Measurements from ENCODE around the gene DUSP3. TPM values are rescaled to one million over a fixed set of nuclear protein-coding genes. Genes with fewer than 3 reads are reported as not detected.

The DUSP3 gene
- total RNA-seq, 2 experiments from 2014 or later: 19.6 to 20.3 TPM

- CTCF ChIA-PET: interaction anchor here (0.7 to 2.4 kb wide), 4 partner anchors 10 to 1920 kb away, joined by 3 to 7 read pairs (median 4); no protein-coding TSS in a partner anchor
Observed at GRCh38 chr17:43772877-43773648, 5.7 kb downstream of the DUSP3 start.

GRCh38 chr17:43771463-43771862 lies 7.3 kb downstream of the DUSP3 start:
- CTCF ChIA-PET: interaction anchor here (0.7 kb wide), 1 partner anchor 75 kb away, joined by 3 read pairs; no protein-coding TSS in a partner anchor
- POLR2A ChIA-PET: no interaction called here

More at GRCh38 chr17:43772877-43773648, 5.7 kb downstream of the DUSP3 start:
- POLR2A ChIA-PET: no interaction called here

GRCh38 chr17:43770957-43771356 lies 7.8 kb downstream of the DUSP3 start:
- POLR2A ChIA-PET: no interaction called here
- CTCF ChIA-PET: no interaction called here

- ChIA-PET POLR2A (no interaction called here), CTCF (no interaction called here)
Observed at GRCh38 chr17:43769859-43770258, 8.9 kb downstream of the DUSP3 start.

- ChIA-PET POLR2A (no interaction called here), CTCF (no interaction called here)
Observed at GRCh38 chr17:43769426-43769825, 9.4 kb downstream of the DUSP3 start.

GRCh38 chr17:43768943-43769342 lies 9.8 kb downstream of the DUSP3 start:
- POLR2A ChIA-PET: no interaction called here

GRCh38 chr17:43768382-43768781 lies 10.4 kb downstream of the DUSP3 start:
- CTCF ChIA-PET: interaction anchor here (1.5 to 3.7 kb wide), 2 partner anchors 75 to 79 kb away, joined by 4 to 25 read pairs; no protein-coding TSS in a partner anchor

More at GRCh38 chr17:43768943-43769342, 9.8 kb downstream of the DUSP3 start:
- CTCF ChIA-PET: no interaction called here

GRCh38 chr17:43767713-43768059 lies 11.1 kb downstream of the DUSP3 start:
- ChIA-PET POLR2A (no interaction called here), CTCF (interaction anchor here (0.6 to 3.7 kb wide), 7 partner anchors 10 to 198 kb away, joined by 3 to 25 read pairs (median 4); partner anchors contain the start of gene DUSP3)

More at GRCh38 chr17:43768382-43768781, 10.4 kb downstream of the DUSP3 start:
- POLR2A ChIA-PET: no interaction called here

- ChIA-PET CTCF (interaction anchor here (0.6 to 3.7 kb wide), 10 partner anchors 8 to 197 kb away, joined by 3 to 25 read pairs (median 4); partner anchors contain the start of gene DUSP3), POLR2A (no interaction called here)
Observed at GRCh38 chr17:43767053-43767712, 11.6 kb downstream of the DUSP3 start.

GRCh38 chr17:43766413-43767052 lies 12.2 kb downstream of the DUSP3 start:
- POLR2A ChIA-PET: interaction anchor here (0.6 kb wide), 1 partner anchor 241 kb away, joined by 3 read pairs; no protein-coding TSS in a partner anchor
- CTCF ChIA-PET: interaction anchor here (0.7 to 3.7 kb wide), 18 partner anchors 8 to 743 kb away, joined by 3 to 25 read pairs (median 4); partner anchors contain the start of genes CD300LG, CFAP97D1 and DUSP3

GRCh38 chr17:43760254-43760852 lies 18.4 kb downstream of the DUSP3 start:
- POLR2A ChIA-PET: interaction anchor here (0.6 kb wide), 1 partner anchor 19 kb away, joined by 4 read pairs; no protein-coding TSS in a partner anchor
- CTCF ChIA-PET: interaction anchor here (0.6 to 13.2 kb wide), 19 partner anchors 10 to 1756 kb away, joined by 3 to 187 read pairs (median 4); partner anchors contain the start of gene DUSP3

- ChIA-PET CTCF (interaction anchor here (1.1 to 13.2 kb wide), 13 partner anchors 9 to 188 kb away, joined by 3 to 187 read pairs (median 4); no protein-coding TSS in a partner anchor), POLR2A (no interaction called here)
Observed at GRCh38 chr17:43759836-43760235, 18.9 kb downstream of the DUSP3 start.

- ChIA-PET POLR2A (no interaction called here), CTCF (interaction anchor here (1.1 to 13.2 kb wide), 8 partner anchors 15 to 182 kb away, joined by 3 to 187 read pairs (median 4); no protein-coding TSS in a partner anchor)
Observed at GRCh38 chr17:43758497-43759174, 20.1 kb downstream of the DUSP3 start, which contains the start of gene SOST. SOST (minus strand) TSS chr17:43758791; CDS start chr17:43758741, 50 bp downstream.

GRCh38 chr17:43758086-43758485 lies 20.7 kb downstream of the DUSP3 start:
- POLR2A ChIA-PET: no interaction called here
- CTCF ChIA-PET: interaction anchor here (0.6 to 13.2 kb wide), 5 partner anchors 41 to 181 kb away, joined by 3 to 187 read pairs (median 3); no protein-coding TSS in a partner anchor

GRCh38 chr17:43757171-43757660 lies 21.6 kb downstream of the DUSP3 start:
- CTCF ChIA-PET: interaction anchor here (1.2 to 13.2 kb wide), 2 partner anchors 40 to 62 kb away, joined by 3 to 187 read pairs; no protein-coding TSS in a partner anchor
- POLR2A ChIA-PET: no interaction called here

GRCh38 chr17:43756201-43756600 lies 22.6 kb downstream of the DUSP3 start:
- ChIA-PET POLR2A (no interaction called here), CTCF (interaction anchor here (1.5 to 13.2 kb wide), 2 partner anchors 11 to 61 kb away, joined by 4 to 187 read pairs; no protein-coding TSS in a partner anchor)

- ChIA-PET CTCF (interaction anchor here (1.5 to 13.2 kb wide), 2 partner anchors 12 to 60 kb away, joined by 4 to 187 read pairs; no protein-coding TSS in a partner anchor), POLR2A (no interaction called here)
Observed at GRCh38 chr17:43755389-43755875, 23.3 kb downstream of the DUSP3 start.

- ChIA-PET POLR2A (no interaction called here), CTCF (interaction anchor here (1.5 to 13.2 kb wide), 2 partner anchors 12 to 59 kb away, joined by 4 to 187 read pairs; no protein-coding TSS in a partner anchor)
Observed at GRCh38 chr17:43754947-43755346, 23.8 kb downstream of the DUSP3 start.

Data from activated CD8-positive, alpha-beta memory T cell treated with anti-CD3 and anti-CD28 coated beads for 36 hours (primary cell).